Liver (tissue), 3 donors: ENCODE data around the gene CBL.

Source experiments
- ATF3 ChIP-seq: IDR thresholded peaks from 2 replicates; pipeline ENCODE4 v1.6.1; 2016; ENCODE audit warnings: antibody characterized with exemption
- CTCF ChIP-seq: fragments of 150-350 bp; IDR thresholded peaks from 2 replicates; pipeline ENCODE4 v1.5.1; 2017; ENCODE audit warnings: improper control_type of control experiment, low read depth, low read length; ENCODE audit not compliant: missing input control
- EGR1 ChIP-seq, 2 donors: IDR thresholded peaks; 2 replicates each; pipeline ENCODE4 v1.6.1; 2016 to 2018; ENCODE audit warnings: antibody characterized with exemption in 2 of 2, low read depth in 2 of 2
- FOXA1 ChIP-seq: IDR thresholded peaks from 2 replicates; pipeline ENCODE4 v1.6.1; 2016; ENCODE audit warnings: antibody characterized with exemption
- JUND ChIP-seq, 2 donors: IDR thresholded peaks; 2 replicates each; pipeline ENCODE4 v1.6.1; 2016; ENCODE audit warnings: antibody characterized with exemption in 2 of 2
- MAX ChIP-seq: IDR thresholded peaks from 2 replicates; pipeline ENCODE4 v1.6.1; 2016; ENCODE audit warnings: antibody characterized with exemption
- RAD21 ChIP-seq, 2 donors: IDR thresholded peaks; 2 replicates each; pipeline ENCODE4 v1.6.1; 2016; ENCODE audit warnings: antibody characterized with exemption in 2 of 2, mild to moderate bottlenecking in 2 of 2
- TAF1 ChIP-seq: conservative IDR thresholded peaks from 2 replicates; pipeline ENCODE4 v1.6.1; 2016; ENCODE audit warnings: antibody characterized with exemption, mild to moderate bottlenecking
- YY1 ChIP-seq: IDR thresholded peaks from 2 replicates; pipeline ENCODE4 v1.6.1; 2016; ENCODE audit warnings: antibody characterized with exemption, mild to moderate bottlenecking
- donor health status: healthy.
- donor health status: healthy.

- no peak for TF ChIP-seq CTCF
- TF ChIP-seq FOXA1: no peak
- no peak for TF ChIP-seq ATF3
- TF ChIP-seq RAD21 (IDR thresholded peaks at IDR 0.05): no peak
- TF ChIP-seq JUND (IDR thresholded peaks at IDR 0.05): no peak
- no peak for TF ChIP-seq YY1
- no peak for TF ChIP-seq EGR1 (IDR thresholded peaks at IDR 0.05; ENCODE audit: low read depth in 2 of 2)
- no peak for TF ChIP-seq MAX
- TF ChIP-seq TAF1: no peak
These were observed 26.8 kb upstream of the CBL start for GRCh38 chr11:119179342-119179741.
